ENCODE measurements around the gene UBE2M.

Gene UBE2M

DNA sequence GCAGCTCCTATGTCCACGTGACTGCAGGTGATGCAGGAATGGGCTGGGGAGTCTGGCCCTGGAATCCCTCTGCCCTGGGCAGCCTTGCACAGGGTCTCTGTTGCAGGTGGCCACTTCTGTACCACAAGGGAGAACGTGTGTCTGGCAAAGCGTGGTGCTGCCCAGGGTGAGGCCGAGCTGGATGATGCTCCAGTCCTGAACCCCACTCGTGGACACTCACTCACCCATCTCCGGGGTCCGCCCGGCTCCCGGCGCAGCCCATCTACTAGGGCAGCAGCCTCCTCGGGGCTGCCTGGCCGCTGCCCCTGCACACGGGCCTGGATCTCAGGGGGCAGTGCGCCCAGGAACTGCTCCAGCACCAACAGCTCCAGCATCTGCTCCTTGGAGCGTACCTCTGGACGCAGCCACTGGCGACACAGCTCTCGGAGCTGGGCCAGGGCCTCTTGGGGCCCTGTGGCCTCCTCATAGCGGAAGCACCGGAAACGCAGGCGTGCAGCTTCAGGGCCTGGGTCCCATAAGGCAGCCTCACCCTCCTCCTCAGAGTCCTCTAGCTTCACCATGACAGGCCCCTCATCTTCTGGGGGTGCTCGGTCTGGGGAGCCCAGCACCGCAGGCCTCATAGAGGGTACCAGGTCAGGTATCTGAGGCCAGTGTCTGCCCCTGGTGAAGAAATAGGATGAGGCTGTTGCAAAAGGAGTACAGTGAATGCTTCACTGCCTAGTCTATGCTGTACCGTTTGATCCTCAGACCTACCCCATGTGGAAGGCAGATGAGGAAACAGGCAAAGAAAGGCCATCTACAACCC lies 12.6 kb upstream of the UBE2M start:
- DNase-seq = no peak

GRCh38 chr19:58569943-58570670 lies 11.7 kb upstream of the UBE2M start:
- no peak for DNase-seq

- no peak for DNase-seq
Measured at GRCh38 chr19:58569191-58569942, 11.0 kb upstream of the UBE2M start.

- DNase-seq = no peak
Measured at GRCh38 chr19:58568453-58569130, 10.2 kb upstream of the UBE2M start.

DNA sequence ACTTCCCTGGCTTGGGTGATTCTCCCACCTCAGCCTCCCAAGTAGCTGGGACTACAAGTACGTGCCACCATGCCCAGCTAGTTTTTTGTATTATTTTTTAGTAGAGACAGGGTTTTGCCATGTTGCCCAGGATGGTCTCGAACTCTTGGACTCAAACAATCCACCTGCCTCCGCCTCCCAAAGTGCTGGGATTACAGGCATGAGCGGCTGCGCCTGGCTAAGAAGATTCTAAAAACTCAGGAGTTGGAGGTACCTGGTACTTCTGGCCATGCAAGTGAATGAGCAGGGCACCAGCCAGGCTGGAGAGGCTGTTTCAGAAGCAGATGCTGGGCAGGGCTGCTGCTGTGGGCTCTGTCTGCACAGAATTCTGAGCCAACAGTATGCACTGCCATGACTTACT lies 8.6 kb upstream of the UBE2M start:
- no peak for DNase-seq

- no peak for DNase-seq
Measured at GRCh38 chr19:58563823-58564222, 5.4 kb upstream of the UBE2M start.

DNA sequence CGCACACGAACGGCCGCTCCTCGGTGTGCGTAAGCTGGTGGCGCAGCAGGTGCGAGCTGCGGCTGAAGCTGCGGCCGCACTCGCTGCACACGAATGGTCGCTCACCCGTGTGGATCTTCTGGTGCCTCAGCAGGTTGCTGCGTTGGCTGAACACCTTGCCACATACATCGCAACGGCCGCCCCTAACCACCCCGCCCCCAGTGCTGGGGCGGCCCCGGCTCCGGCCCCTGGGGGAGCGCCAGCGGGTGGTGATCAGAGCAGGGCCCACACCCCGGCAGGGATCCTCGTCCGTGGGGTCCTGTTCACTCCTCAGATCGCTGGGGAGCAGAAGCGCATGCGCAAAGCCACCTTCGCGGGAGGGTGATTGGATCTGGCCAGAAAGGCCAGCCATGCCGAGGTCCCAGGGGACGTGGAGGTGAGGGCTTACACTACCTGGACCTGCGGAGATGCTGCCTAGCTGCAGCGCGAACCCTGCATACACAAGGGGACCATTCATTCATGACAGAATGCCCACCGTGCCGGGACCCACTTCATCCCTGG lies 4.7 kb upstream of the UBE2M start:
- DNase-seq = no peak

GRCh38 chr19:58562122-58563033 lies 4.0 kb upstream of the UBE2M start:
- no peak for DNase-seq

GRCh38 chr19:58561373-58562121 lies 3.1 kb upstream of the UBE2M start:
- DNase-seq = no peak

DNA sequence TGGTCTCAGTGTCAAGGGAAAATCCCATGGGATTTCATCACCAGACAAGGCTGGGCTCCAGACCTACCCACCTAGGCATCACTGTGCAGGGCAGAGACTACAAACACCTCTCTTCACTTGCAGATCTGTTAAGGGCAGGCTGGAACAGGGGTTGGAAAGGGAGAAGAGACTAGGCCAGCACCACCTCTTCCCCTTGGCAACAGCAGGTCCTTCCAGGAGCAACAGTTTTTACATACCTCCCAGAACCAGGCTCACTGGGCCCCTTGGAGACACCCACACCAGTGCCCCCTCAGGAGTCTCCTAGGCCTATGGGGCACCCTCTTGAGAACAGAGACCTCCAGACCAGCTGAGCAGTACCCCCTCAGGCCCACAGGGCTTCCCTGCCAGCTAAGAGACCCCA lies 2.5 kb upstream of the UBE2M start:
- no peak for DNase-seq

- no peak for DNase-seq
Measured at GRCh38 chr19:58560007-58560887, 1.8 kb upstream of the UBE2M start.

DNA sequence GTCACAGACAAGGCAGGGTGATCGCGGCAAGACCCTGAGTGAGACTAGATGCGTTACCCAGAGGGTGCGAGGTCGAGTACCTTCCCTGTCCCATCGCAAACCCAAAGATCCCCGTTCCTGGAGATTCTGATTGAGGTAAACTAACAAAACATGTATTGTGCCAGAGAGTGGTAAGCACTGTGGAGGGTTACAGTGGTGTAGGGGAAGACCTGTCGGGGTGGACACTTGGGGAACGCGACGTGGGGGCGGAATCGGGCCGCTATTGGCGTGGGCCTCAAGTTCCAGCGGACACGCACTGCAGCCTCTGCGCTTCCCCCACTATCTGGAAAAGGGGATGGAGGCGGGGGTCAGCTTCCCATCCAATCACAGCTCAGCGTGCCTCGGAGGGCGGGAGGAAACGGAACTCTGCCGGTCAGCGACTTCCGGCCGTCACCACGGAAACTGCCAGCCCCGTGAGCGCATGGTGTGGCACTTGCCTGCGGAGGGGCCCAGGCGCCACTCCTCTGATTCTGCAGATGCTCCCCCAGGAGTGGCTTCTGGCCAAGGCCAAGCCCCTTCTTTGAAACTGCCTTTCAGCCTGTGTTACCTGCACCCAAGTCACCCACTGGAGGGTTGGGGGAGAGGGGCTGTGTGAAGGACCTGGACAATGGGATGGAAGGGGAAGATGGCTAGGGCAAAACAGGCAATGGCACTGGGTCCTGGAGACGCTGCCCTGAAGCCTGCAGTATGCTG lies 1.0 kb upstream of the UBE2M start:
- no peak for DNase-seq

DNA sequence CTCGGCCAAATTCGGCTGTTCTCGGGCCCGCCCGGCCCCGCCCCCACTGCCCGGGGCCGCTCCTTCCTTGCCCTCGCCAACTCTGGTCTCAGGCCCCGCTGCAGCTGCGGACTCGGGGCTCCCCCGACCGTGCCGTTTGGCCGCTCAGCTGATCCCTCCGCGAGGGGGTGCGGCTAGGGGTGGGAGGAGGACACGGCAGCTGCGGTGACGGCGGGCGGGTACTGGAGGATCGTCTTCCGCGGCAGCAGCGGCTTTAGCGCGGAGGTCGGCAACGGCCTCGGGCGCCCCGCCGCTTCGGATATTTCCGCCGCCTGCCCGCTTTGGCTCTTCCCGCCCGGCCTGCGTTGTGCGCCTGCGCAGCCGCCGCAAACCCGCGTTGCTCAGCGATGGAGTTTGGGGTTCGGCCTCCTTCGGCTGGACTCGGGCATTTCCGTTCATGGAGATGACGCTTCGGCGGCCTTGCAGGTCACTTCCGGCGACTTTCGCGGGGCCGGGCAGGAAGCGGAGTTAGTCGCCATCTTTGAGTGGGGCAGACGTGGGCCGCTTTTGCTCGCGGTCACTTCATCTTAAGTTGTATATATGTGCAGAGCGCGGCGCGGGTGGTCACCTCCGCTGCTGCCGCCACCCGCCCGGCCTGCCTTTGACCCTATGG lies 338 bp upstream of the UBE2M start:
- no peak for DNase-seq

GRCh38 chr19:58557221-58558065 lies 968 bp downstream of the UBE2M start:
- no peak for DNase-seq

GRCh38 chr19:58556622-58557220 lies 1.7 kb downstream of the UBE2M start:
- DNase-seq = no peak

DNA sequence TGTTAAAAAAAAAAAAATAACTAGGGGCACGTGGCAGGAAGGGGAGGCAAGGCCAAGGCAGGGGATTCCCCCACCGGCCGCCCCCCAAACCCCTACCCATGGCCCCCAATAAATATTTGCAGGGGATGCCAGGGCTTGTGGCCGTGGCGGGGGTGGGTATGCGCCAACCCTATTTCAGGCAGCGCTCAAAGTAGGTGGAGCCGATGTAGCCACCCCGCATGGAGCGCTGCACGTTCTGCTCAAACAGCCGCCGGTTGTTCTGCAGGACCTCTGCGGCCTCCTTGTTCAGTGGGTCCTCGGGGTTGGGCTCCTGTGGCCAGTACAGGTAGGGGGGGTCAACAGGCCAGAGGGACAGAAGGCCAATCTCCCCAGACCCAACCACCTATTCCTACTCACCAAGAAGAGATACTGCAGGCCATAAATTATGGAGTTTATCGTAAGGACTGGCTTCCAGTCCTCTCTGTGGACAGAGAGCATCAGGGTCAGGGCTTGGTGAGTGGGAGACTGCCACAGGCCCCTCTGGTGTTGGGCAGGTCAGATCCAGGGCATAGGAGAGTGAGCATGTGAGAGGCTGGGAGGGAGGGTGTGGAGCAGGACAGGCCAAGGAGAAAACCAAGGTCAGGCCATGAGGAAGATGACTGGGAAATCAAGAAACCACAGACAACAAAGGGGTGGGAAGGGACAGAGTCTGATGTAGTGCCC lies 2.3 kb downstream of the UBE2M start:
- DNase-seq = no peak
